HepG2 (cell line): ENCODE measurements around the gene DCTN1. TPM values are rescaled to one million over a fixed set of nuclear protein-coding genes. Genes with fewer than 3 reads are reported as not detected.
A peak's percentile ranks its signal among the peaks of the same experiment; 100 is the strongest.

Source experiments
- ATF2 ChIP-seq: sonication (generic); formaldehyde crosslinking; IDR thresholded peaks from 2 replicates; pipeline ENCODE4 v1.4.0; 2020; ENCODE audit warnings: missing genetic modification reagents
- CREBL2 ChIP-seq: sonication (generic); formaldehyde crosslinking; IDR thresholded peaks from 2 replicates; pipeline ENCODE4 v1.8.1; 2023; ENCODE audit warnings: missing genetic modification reagents, mild to moderate bottlenecking, borderline replicate concordance
- ETV6 ChIP-seq: sonication (generic); formaldehyde crosslinking; conservative IDR thresholded peaks from 2 replicates; pipeline ENCODE4 v1.4.0; 2020; ENCODE audit warnings: missing genetic modification reagents
- KMT2A ChIP-seq: sonication (generic); formaldehyde crosslinking; IDR thresholded peaks from 2 replicates; pipeline ENCODE4 v1.4.0; 2020; ENCODE audit warnings: missing genetic modification reagents
- MYNN ChIP-seq: sonication (generic); formaldehyde crosslinking; IDR thresholded peaks from 2 replicates; pipeline ENCODE4 v1.4.0; 2020; ENCODE audit warnings: mild to moderate bottlenecking, low read depth, missing genetic modification reagents
- TEAD3 ChIP-seq: optimal IDR thresholded peaks from 2 replicates; pipeline ENCODE3; 2016; ENCODE audit warnings: borderline replicate concordance
- TFDP1 ChIP-seq: IDR thresholded peaks from 2 replicates; pipeline ENCODE4 v1.6.1; 2016; ENCODE audit warnings: missing compliant biosample characterization, missing genetic modification reagents, borderline replicate concordance
- TOPORS ChIP-seq: sonication (generic); formaldehyde crosslinking; IDR thresholded peaks from 2 replicates; pipeline ENCODE4 v1.8.0; 2023; ENCODE audit warnings: mild to moderate bottlenecking, missing genetic modification reagents
- XBP1 ChIP-seq: sonication (generic); formaldehyde crosslinking; IDR thresholded peaks from 2 replicates; pipeline ENCODE4 v1.5.0; 2020; ENCODE audit warnings: missing genetic modification reagents
- ZNF616 ChIP-seq: sonication (generic); formaldehyde crosslinking; IDR thresholded peaks from 2 replicates; pipeline ENCODE4 v1.5.0; 2020; ENCODE audit warnings: low read depth, mild to moderate bottlenecking, missing genetic modification reagents
- polyA plus RNA-seq, 8 experiments: library from polyadenylated mRNA; depleted of rRNA in 3 of 8; stranded (reverse) in 7 of 8; unstranded in 1 of 8; fragments of >200 nt; fragmentation: Illumina TruSeq in 4 of 8; extraction: Trizol in 4 of 8; gene quantifications; 2 replicates each; pipeline versions ENCODE4 v1.2.1 to v1.2.3, GENCODE V29; 2011 to 2016; ENCODE audit warnings: low read depth in 4 of 8, missing spikeins in 1 of 8, mixed read lengths in 1 of 8; ENCODE audit not compliant: insufficient read depth in 1 of 8
- total RNA-seq, 5 experiments: library from RNA; depleted of rRNA; stranded (reverse); fragments of >200 nt; fragmentation: Illumina TruSeq; extraction: Trizol; gene quantifications; 2 replicates each; pipeline ENCODE4 v1.2.3, GENCODE V29; 2016; ENCODE audit warnings: low read depth in 1 of 5
- TF ChIP-seq, protein P1 (sequence below): sonication (generic); formaldehyde crosslinking; conservative IDR thresholded peaks from 2 replicates; pipeline ENCODE4 v1.8.0; 2022; ENCODE audit warnings: low read depth, missing genetic modification reagents
- TF ChIP-seq, protein P2 (sequence below): sonication (generic); formaldehyde crosslinking; IDR thresholded peaks from 2 replicates; pipeline ENCODE4 v1.4.0; 2020; ENCODE audit warnings: missing genetic modification reagents, borderline replicate concordance
- TF ChIP-seq, protein P3 (sequence below): sonication (generic); formaldehyde crosslinking; IDR thresholded peaks from 2 replicates; pipeline ENCODE4 v1.4.0; 2020; ENCODE audit warnings: missing genetic modification reagents, borderline replicate concordance
- TF ChIP-seq, protein P4 (sequence below): sonication (generic); formaldehyde crosslinking; IDR thresholded peaks from 2 replicates; pipeline ENCODE4 v1.5.0; 2020; ENCODE audit warnings: missing genetic modification reagents

The DCTN1 gene
- total and polyA plus RNA-seq, 2 of the 13 experiments (the other 11 are each of a cell fraction or from before 2014, with no cell fraction given): 73.2 to 122 TPM

DNA sequence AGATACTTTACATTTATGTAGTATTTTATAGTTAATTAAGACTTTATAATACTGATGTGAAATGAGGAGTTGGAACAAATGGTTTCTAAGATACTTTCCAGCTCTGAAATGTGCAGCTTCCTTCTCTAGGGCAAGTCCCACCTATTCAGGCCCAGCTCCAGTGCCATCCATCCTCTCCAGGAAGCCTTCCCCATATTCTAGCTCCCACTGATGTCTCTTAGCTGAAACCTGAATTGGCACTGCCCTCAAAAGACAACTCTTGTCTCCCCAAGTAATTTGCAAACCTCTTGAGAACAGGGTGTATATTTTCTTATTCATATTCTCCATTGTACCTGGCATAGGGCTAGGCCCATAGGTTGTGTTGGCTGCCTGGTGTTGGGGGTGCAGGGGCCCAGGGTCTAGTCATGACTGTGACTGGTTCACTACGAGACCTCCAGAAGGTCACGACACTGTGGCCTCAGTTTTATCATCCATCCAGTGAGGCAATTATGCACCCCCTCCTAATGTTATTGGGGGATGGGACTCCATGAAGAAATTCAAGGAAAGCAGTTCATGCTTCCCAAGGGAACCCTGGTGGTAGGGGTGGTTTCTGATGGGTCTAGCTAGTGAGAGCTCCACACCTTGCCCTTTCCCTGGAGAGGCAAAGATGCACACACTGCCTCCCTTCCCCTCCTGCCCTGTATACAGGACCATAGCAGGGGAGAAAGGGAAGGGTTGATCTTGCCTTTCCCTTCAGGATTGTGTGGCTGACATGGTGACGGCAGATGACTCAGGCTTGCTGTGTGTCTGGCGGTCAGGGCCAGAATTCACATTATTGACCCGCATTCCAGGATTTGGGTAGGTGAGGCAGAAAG, 44.3 kb upstream of the DCTN1 start (continued):
- TF ChIP-seq TFDP1 (CRISPR knock-in tag) (no peak), KMT2A (CRISPR knock-in tag) (0 out of 2 replicates have a peak, but pooled peaks have one; percentile 46), TOPORS (0 out of 2 replicates have a peak, but pooled peaks have one; percentile 33), MYNN (CRISPR knock-in tag) (no peak), ZNF616 (CRISPR knock-in tag) (no peak), ETV6 (CRISPR knock-in tag) (no peak), TEAD3 (CRISPR knock-in tag) (peak; percentile 22), XBP1 (CRISPR knock-in tag) (no peak), ATF2 (CRISPR knock-in tag) (peak; percentile 32; the same call in 1 of the 2 replicates), CREBL2 (CRISPR knock-in tag) (no peak)
- TF ChIP-seq, protein P1, sequence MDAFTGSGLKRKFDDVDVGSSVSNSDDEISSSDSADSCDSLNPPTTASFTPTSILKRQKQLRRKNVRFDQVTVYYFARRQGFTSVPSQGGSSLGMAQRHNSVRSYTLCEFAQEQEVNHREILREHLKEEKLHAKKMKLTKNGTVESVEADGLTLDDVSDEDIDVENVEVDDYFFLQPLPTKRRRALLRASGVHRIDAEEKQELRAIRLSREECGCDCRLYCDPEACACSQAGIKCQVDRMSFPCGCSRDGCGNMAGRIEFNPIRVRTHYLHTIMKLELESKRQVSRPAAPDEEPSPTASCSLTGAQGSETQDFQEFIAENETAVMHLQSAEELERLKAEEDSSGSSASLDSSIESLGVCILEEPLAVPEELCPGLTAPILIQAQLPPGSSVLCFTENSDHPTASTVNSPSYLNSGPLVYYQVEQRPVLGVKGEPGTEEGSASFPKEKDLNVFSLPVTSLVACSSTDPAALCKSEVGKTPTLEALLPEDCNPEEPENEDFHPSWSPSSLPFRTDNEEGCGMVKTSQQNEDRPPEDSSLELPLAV (CRISPR knock-in tag): no peak
- TF ChIP-seq, protein P2, sequence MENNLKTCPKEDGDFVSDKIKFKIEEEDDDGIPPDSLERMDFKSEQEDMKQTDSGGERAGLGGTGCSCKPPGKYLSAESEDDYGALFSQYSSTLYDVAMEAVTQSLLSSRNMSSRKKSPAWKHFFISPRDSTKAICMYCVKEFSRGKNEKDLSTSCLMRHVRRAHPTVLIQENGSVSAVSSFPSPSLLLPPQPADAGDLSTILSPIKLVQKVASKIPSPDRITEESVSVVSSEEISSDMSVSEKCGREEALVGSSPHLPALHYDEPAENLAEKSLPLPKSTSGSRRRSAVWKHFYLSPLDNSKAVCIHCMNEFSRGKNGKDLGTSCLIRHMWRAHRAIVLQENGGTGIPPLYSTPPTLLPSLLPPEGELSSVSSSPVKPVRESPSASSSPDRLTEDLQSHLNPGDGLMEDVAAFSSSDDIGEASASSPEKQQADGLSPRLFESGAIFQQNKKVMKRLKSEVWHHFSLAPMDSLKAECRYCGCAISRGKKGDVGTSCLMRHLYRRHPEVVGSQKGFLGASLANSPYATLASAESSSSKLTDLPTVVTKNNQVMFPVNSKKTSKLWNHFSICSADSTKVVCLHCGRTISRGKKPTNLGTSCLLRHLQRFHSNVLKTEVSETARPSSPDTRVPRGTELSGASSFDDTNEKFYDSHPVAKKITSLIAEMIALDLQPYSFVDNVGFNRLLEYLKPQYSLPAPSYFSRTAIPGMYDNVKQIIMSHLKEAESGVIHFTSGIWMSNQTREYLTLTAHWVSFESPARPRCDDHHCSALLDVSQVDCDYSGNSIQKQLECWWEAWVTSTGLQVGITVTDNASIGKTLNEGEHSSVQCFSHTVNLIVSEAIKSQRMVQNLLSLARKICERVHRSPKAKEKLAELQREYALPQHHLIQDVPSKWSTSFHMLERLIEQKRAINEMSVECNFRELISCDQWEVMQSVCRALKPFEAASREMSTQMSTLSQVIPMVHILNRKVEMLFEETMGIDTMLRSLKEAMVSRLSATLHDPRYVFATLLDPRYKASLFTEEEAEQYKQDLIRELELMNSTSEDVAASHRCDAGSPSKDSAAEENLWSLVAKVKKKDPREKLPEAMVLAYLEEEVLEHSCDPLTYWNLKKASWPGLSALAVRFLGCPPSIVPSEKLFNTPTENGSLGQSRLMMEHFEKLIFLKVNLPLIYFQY (CRISPR knock-in tag): no peak
- TF ChIP-seq, protein P3, sequence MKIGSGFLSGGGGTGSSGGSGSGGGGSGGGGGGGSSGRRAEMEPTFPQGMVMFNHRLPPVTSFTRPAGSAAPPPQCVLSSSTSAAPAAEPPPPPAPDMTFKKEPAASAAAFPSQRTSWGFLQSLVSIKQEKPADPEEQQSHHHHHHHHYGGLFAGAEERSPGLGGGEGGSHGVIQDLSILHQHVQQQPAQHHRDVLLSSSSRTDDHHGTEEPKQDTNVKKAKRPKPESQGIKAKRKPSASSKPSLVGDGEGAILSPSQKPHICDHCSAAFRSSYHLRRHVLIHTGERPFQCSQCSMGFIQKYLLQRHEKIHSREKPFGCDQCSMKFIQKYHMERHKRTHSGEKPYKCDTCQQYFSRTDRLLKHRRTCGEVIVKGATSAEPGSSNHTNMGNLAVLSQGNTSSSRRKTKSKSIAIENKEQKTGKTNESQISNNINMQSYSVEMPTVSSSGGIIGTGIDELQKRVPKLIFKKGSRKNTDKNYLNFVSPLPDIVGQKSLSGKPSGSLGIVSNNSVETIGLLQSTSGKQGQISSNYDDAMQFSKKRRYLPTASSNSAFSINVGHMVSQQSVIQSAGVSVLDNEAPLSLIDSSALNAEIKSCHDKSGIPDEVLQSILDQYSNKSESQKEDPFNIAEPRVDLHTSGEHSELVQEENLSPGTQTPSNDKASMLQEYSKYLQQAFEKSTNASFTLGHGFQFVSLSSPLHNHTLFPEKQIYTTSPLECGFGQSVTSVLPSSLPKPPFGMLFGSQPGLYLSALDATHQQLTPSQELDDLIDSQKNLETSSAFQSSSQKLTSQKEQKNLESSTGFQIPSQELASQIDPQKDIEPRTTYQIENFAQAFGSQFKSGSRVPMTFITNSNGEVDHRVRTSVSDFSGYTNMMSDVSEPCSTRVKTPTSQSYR: no peak; the same call in 1 of the 2 replicates
- TF ChIP-seq, protein P4, sequence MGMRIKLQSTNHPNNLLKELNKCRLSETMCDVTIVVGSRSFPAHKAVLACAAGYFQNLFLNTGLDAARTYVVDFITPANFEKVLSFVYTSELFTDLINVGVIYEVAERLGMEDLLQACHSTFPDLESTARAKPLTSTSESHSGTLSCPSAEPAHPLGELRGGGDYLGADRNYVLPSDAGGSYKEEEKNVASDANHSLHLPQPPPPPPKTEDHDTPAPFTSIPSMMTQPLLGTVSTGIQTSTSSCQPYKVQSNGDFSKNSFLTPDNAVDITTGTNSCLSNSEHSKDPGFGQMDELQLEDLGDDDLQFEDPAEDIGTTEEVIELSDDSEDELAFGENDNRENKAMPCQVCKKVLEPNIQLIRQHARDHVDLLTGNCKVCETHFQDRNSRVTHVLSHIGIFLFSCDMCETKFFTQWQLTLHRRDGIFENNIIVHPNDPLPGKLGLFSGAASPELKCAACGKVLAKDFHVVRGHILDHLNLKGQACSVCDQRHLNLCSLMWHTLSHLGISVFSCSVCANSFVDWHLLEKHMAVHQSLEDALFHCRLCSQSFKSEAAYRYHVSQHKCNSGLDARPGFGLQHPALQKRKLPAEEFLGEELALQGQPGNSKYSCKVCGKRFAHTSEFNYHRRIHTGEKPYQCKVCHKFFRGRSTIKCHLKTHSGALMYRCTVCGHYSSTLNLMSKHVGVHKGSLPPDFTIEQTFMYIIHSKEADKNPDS (CRISPR knock-in tag): no peak
